Heart left ventricle (tissue), 16 donors: Measurements from ENCODE around the gene CAMK2D. TPM values are rescaled to one million over a fixed set of nuclear protein-coding genes. Genes with fewer than 3 reads are reported as not detected.
A peak's percentile ranks its signal among the peaks of the same experiment; 100 is the strongest.

Source experiments
- ATAC-seq, 4 donors: fragments of 200-7000 bp; cut with Tn5 transposase; one replicate each; pipeline ENCODE4 v1.9.1; 2020 to 2022; ENCODE audit warnings: moderate library complexity in 4 of 4, mild to moderate bottlenecking in 3 of 4, moderate number of reproducible peaks in 1 of 4
- DNase-seq, 5 donors: peaks; one replicate each; pipeline ENCODE4 v3.0.0-alpha.2; 2020
- H3K27ac ChIP-seq, 12 donors: fragments of 200-600 bp; sonication (generic) in 4 of 12; one replicate each; pipeline versions ENCODE4 v1.5.0 to v1.8.0; 2016 to 2022; ENCODE audit warnings: mild to moderate bottlenecking in 2 of 12
- H3K27me3 ChIP-seq, 9 donors: fragments of 200-600 bp; sonication (generic) in 2 of 9; one replicate each; pipeline versions ENCODE4 v1.5.1 to v1.8.0; 2016 to 2022; ENCODE audit warnings: mild to moderate bottlenecking in 3 of 9
- H3K36me3 ChIP-seq, 9 donors: fragments of 200-600 bp; sonication (generic) in 2 of 9; one replicate each; pipeline versions ENCODE4 v1.5.0 to v1.8.0; 2018 to 2022; ENCODE audit warnings: mild to moderate bottlenecking in 2 of 9
- H3K4me1 ChIP-seq, 12 donors: fragments of 200-600 bp; sonication (generic) in 4 of 12; one replicate each; pipeline versions ENCODE4 v1.5.0 to v1.8.0; 2016 to 2022; ENCODE audit warnings: mild to moderate bottlenecking in 3 of 12
- H3K4me3 ChIP-seq, 12 donors: fragments of 200-600 bp; sonication (generic) in 4 of 12; one replicate each; pipeline versions ENCODE4 v1.5.0 to v1.8.0; 2017 to 2022; ENCODE audit warnings: mild to moderate bottlenecking in 9 of 12, moderate library complexity in 4 of 12
- H3K9me3 ChIP-seq, 12 donors: fragments of 200-600 bp; sonication (generic) in 4 of 12; one replicate each; pipeline versions ENCODE4 v1.5.0 to v1.8.0; 2016 to 2022; ENCODE audit warnings: mild to moderate bottlenecking in 1 of 12
- CTCF ChIP-seq, 12 donors: fragments of 200-600 bp; sonication (generic) in 4 of 12; IDR thresholded peaks; one replicate each; pipeline versions ENCODE4 v1.5.0 to v1.8.0; 2018 to 2022; ENCODE audit warnings: antibody characterized with exemption in 12 of 12, mild to moderate bottlenecking in 5 of 12
- POLR2A ChIP-seq, 2 donors: fragments of 450-650 bp; IDR thresholded peaks; one replicate each; pipeline ENCODE4 v1.6.1; 2017; ENCODE audit warnings: antibody characterized with exemption in 2 of 2, mild to moderate bottlenecking in 2 of 2, moderate library complexity in 2 of 2
- WGBS, 4 donors: extraction: QIAGEN DNeasy Blood & Tissue Kit in 2 of 4; methylation state at CpG; one replicate each; pipeline versions ENCODE4 v1.1.5 to v1.1.7; 2013 to 2018; 5-methylcytosine and 5-hydroxymethylcytosine counted together
- intact Hi-C, 10 donors: fragments of 100-400 bp; cut with DNase I; formaldehyde crosslinking; loops; one replicate each; pipeline versions ENCODE4 v1.11.1 to v1.14.2; 2022
- polyA plus RNA-seq, 2 donors: library from polyadenylated mRNA; stranded (reverse); fragments of 200-250 nt; gene quantifications; one replicate each; pipeline ENCODE4 v1.2.3, GENCODE V29; 2013
- total RNA-seq, 9 donors: library from RNA; depleted of rRNA in 2 of 9; stranded (reverse); fragments of >200 nt in 2 of 9; fragmentation: NEBNext Ultra II Directional in 3 of 9; extraction: Animal tissue kit (Norgen Biotek cat#: 25700) in 3 of 9; gene quantifications; one replicate each; pipeline versions ENCODE4 v1.1.0 to v1.2.4, GENCODE V29; 2016 to 2023
- donor health status: ischemic (EF 13 %, LVEDD 7.1; RV severe dilation, severe dysfunction).
- donor health status: healthy with polysubstance abuse.
- donor health status: DM: no; HTN: yes; CAD: no.
- donor health status: DM: no; HTN: no; CAD: no.
- donor health status: ischemic (EF 25% LVEDD 6.9; RV normal size, moderate dysfunction).
- donor health status: ischemic (EF 25% LVEDD 5.7; RV mildly dilated, moderate dysfunction).
- donor health status: healthy.
- donor health status: DM: yes; HTN: yes; CAD: no.
- donor health status: ischemic (EF 35%, LVEDD 5.7; RV mildly dilated, moderate dysfunction).
- donor health status: nonischemic (EF 11% LVEDD 7.7; RV severe dilation, severe dysfunction).
- donor health status: DM: yes; HTN: yes; CAD: no.
- donor health status: PGD.
- donor health status: ischemic (EF 29% LVEDD 5.4; RV normal size, mild dysfunction).
- donor health status: nonischemic (EF 23%, LVEDD 6.1; RV moderate dilation, normal function).

CAMK2D gene
- total and polyA plus RNA-seq, 11 donors: 40.9 to 294 (median 215) TPM

GRCh38 chr4:113411496-113411938, 350.0 kb downstream of the CAMK2D start:
- Histone ChIP-seq H3K27ac (peak overlapping the region in 1 of 12 donors; percentile 40), H3K4me3 (no peak overlapping the region), H3K9me3 (peaks cover 0 to 8% (median 0%) of the 10 kb centered on the region in 12 donors), H3K36me3 (no peaks in the 10 kb centered on the region), H3K27me3 (no peaks in the 10 kb centered on the region), H3K4me1 (peaks cover 0 to 10% (median 0%) of the 10 kb centered on the region in 12 donors)
- intact Hi-C loops: no loop called here
- 32 to 61% (median 50%) methylated on average over 4 of the region's 4 CpGs for WGBS, 4 donors
- TF ChIP-seq CTCF (IDR thresholded peaks at IDR 0.05) (no peak), POLR2A (IDR thresholded peaks at IDR 0.05) (no peak)
- DNase-seq (peak in 3 of 5 donors; percentile 20 to 40 (median 23)), ATAC-seq (peak in 3 of 4 donors; percentile 53 to 70 (median 55))

GRCh38 chr4:113410686-113411085, 350.9 kb downstream of the CAMK2D start:
- Histone ChIP-seq H3K9me3 (no peaks in the 10 kb centered on the region), H3K4me3 (no peak overlapping the region), H3K27ac (peak overlapping the region in 1 of 12 donors; percentile 40), H3K4me1 (peaks cover 0 to 10% (median 0%) of the 10 kb centered on the region in 12 donors), H3K27me3 (no peaks in the 10 kb centered on the region), H3K36me3 (no peaks in the 10 kb centered on the region)
- no peak for DNase-seq
- TF ChIP-seq CTCF (IDR thresholded peaks at IDR 0.05): no peak
- TF ChIP-seq POLR2A (IDR thresholded peaks at IDR 0.05): no peak
- intact Hi-C loops: no loop called here
- no peak for ATAC-seq

GRCh38 chr4:113409181-113409580, 352.4 kb downstream of the CAMK2D start:
- Histone ChIP-seq H3K27ac (no peak overlapping the region), H3K27me3 (no peaks in the 10 kb centered on the region), H3K36me3 (no peaks in the 10 kb centered on the region), H3K4me1 (peaks cover 0 to 18% (median 5%) of the 10 kb centered on the region in 12 donors), H3K9me3 (no peaks in the 10 kb centered on the region), H3K4me3 (no peak overlapping the region)
- ATAC-seq (no peak), DNase-seq (no peak)
- intact Hi-C loops: loop anchor here in 2 of 10 donors (10.0 kb wide), 2 partner anchors 126 to 356 kb away; partner anchors contain the start of gene CAMK2D (in 1 of the 2)
- 48 to 81% (median 56%) methylated on average over 4 of the region's 4 CpGs for WGBS, 4 donors
- no peak for TF ChIP-seq POLR2A (IDR thresholded peaks at IDR 0.05)
- TF ChIP-seq CTCF (IDR thresholded peaks at IDR 0.05): no peak

GRCh38 chr4:113407409-113407808, 354.1 kb downstream of the CAMK2D start:
- Histone ChIP-seq H3K27me3 (no peaks in the 10 kb centered on the region), H3K4me1 (peaks cover 0 to 24% (median 5%) of the 10 kb centered on the region in 12 donors), H3K4me3 (no peak overlapping the region), H3K36me3 (no peaks in the 10 kb centered on the region), H3K27ac (no peak overlapping the region), H3K9me3 (no peaks in the 10 kb centered on the region)
- no peak for DNase-seq
- intact Hi-C loops: loop anchor here in 2 of 10 donors (10.0 kb wide), 2 partner anchors 127 to 357 kb away; partner anchors contain the start of gene CAMK2D (in 1 of the 2)
- WGBS, 4 donors: 84 to 90% (median 85%) methylated on average over 2 of the region's 2 CpGs
- TF ChIP-seq POLR2A (IDR thresholded peaks at IDR 0.05) (no peak), CTCF (IDR thresholded peaks at IDR 0.05) (no peak)
- no peak for ATAC-seq
